Right atrium auricular region (tissue), 2 donors: Measurements from ENCODE around the gene ENTPD8. TPM values are rescaled to one million over a fixed set of nuclear protein-coding genes. Genes with fewer than 3 reads are reported as not detected.
A peak's percentile ranks its signal among the peaks of the same experiment; 100 is the strongest.

Source experiments
- DNase-seq: peaks from one replicate; pipeline ENCODE4 v3.0.0-alpha.2; 2019; ENCODE audit warnings: low spot score
- H3K27ac ChIP-seq, 2 donors: fragments of 200-600 bp; sonication (generic); 1 replicate in 1 of 2; 2 replicates in 1 of 2; pipeline ENCODE4 v1.5.1; 2016 to 2019
- H3K27me3 ChIP-seq, 2 donors: fragments of 200-600 bp; sonication (generic); one replicate each; pipeline versions ENCODE4 v1.5.1 to v1.6.0; 2017 to 2019
- H3K36me3 ChIP-seq: fragments of 200-600 bp; sonication (generic); one replicate; pipeline ENCODE4 v1.5.1; 2016
- H3K4me1 ChIP-seq, 2 donors: fragments of 200-600 bp; sonication (generic); one replicate each; pipeline versions ENCODE4 v1.5.1 to v1.6.0; 2017 to 2019
- H3K4me3 ChIP-seq, 2 donors: fragments of 200-600 bp; sonication (generic); 1 replicate in 1 of 2; 2 replicates in 1 of 2; pipeline ENCODE4 v1.5.1; 2017 to 2019; ENCODE audit warnings: mild to moderate bottlenecking in 1 of 2, moderate library complexity in 1 of 2
- H3K9me3 ChIP-seq, 2 donors: fragments of 200-600 bp; sonication (generic); one replicate each; pipeline ENCODE4 v1.5.1; 2019
- CTCF ChIP-seq, 2 donors: fragments of 200-600 bp; sonication (generic); IDR thresholded peaks; one replicate each; pipeline ENCODE4 v1.5.1; 2019; ENCODE audit warnings: antibody characterized with exemption in 2 of 2
- total RNA-seq, 2 donors: library from RNA; depleted of rRNA; stranded (reverse); fragments of >200 nt; gene quantifications; one replicate each; pipeline ENCODE4 v1.1.0, GENCODE V29; 2016

Gene ENTPD8
- total RNA-seq, 2 donors from 2014 or later, result not detected

- Histone ChIP-seq H3K27ac (no peak overlapping the region), H3K27me3 (no peaks in the 10 kb centered on the region), H3K4me1 (no peaks in the 10 kb centered on the region), H3K4me3 (no peak overlapping the region), H3K36me3 (peaks cover 3% of the 10 kb centered on the region), H3K9me3 (no peaks in the 10 kb centered on the region)
- no peak for DNase-seq
- TF ChIP-seq CTCF (IDR thresholded peaks at IDR 0.05), result no peak
Measured at GRCh38 chr9:137486545-137487453, 45.6 kb upstream of the ENTPD8 start.

GRCh38 chr9:137486141-137486490 is 45.0 kb upstream of the ENTPD8 start:
- TF ChIP-seq CTCF (IDR thresholded peaks at IDR 0.05), result no peak
- Histone ChIP-seq H3K36me3 (peaks cover 3% of the 10 kb centered on the region), H3K4me3 (no peak overlapping the region), H3K27ac (no peak overlapping the region), H3K4me1 (no peaks in the 10 kb centered on the region), H3K27me3 (no peaks in the 10 kb centered on the region), H3K9me3 (no peaks in the 10 kb centered on the region)
- no peak for DNase-seq

GRCh38 chr9:137485343-137486140 is 44.4 kb upstream of the ENTPD8 start:
- no peak overlapping the region for H3K4me3 ChIP-seq
- no peak overlapping the region for H3K27ac ChIP-seq
- H3K4me1 ChIP-seq, result no peaks in the 10 kb centered on the region
- H3K27me3 ChIP-seq, result no peaks in the 10 kb centered on the region
- H3K36me3 ChIP-seq, result peaks cover 3% of the 10 kb centered on the region
- no peak for TF ChIP-seq CTCF (IDR thresholded peaks at IDR 0.05)
- no peak for DNase-seq
- no peaks in the 10 kb centered on the region for H3K9me3 ChIP-seq

GRCh38 chr9:137484551-137485315 is 43.6 kb upstream of the ENTPD8 start:
- H3K36me3 ChIP-seq, result peaks cover 3% of the 10 kb centered on the region
- no peak for TF ChIP-seq CTCF (IDR thresholded peaks at IDR 0.05)
- H3K27me3 ChIP-seq, result no peaks in the 10 kb centered on the region
- H3K4me3 ChIP-seq, result no peak overlapping the region
- no peaks in the 10 kb centered on the region for H3K9me3 ChIP-seq
- no peak overlapping the region for H3K27ac ChIP-seq
- no peak for DNase-seq
- no peaks in the 10 kb centered on the region for H3K4me1 ChIP-seq

- Histone ChIP-seq H3K36me3 (peaks cover 3% of the 10 kb centered on the region), H3K27me3 (no peaks in the 10 kb centered on the region), H3K27ac (no peak overlapping the region), H3K9me3 (no peaks in the 10 kb centered on the region), H3K4me1 (no peaks in the 10 kb centered on the region), H3K4me3 (no peak overlapping the region)
- no peak for TF ChIP-seq CTCF (IDR thresholded peaks at IDR 0.05)
- DNase-seq, result peak; percentile 70
Measured at GRCh38 chr9:137482094-137482781, 41.1 kb upstream of the ENTPD8 start.
